Activated CD8-positive, alpha-beta memory T cell treated with anti-CD3 and anti-CD28 coated beads, Interleukin-2, amount 50 U/mL, for 24 hours (primary cell): Measurements from ENCODE around the gene EPAS1.

Experiments
- DNase-seq: peaks from one replicate; pipeline ENCODE4 v3.0.0-alpha.2; 2020; ENCODE audit errors: extremely low read depth

The EPAS1 gene

DNA sequence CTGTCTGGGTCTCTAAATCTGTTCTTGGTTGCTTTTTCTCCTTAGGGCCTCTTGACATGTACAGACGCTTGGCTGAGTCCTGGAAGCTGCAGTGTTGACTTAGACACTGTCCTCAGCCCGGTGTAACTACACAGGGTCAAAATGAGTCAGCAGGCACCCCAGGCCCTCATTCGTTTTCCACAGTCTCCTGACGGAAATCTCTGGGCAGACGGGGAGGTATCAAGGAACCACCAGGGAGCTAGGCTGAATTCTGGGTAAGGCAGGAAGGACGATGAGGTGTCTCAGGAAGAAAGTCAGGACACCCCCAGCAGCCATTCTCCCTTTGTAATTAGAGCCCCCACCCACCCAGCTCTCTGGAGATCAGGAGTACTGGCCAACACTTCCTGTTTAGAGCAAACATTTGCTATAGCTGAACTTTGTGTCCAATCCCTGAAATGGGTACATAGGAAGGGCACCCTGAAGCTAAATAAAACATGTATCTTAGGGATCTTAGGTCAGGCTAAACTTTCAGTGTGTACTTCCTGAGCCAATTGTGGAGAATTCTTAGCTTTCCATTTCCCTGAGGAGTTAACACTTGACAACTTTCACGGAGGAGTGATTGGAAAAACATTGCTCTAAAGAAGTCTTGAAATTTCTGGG lies 23.9 kb upstream of the EPAS1 start:
- DNase-seq = no peak

GRCh38 chr2:46273919-46274318 lies 23.3 kb upstream of the EPAS1 start:
- DNase-seq = no peak

GRCh38 chr2:46274586-46274985 lies 22.6 kb upstream of the EPAS1 start:
- DNase-seq = no peak

GRCh38 chr2:46275995-46276394 lies 21.2 kb upstream of the EPAS1 start:
- DNase-seq = no peak

DNA sequence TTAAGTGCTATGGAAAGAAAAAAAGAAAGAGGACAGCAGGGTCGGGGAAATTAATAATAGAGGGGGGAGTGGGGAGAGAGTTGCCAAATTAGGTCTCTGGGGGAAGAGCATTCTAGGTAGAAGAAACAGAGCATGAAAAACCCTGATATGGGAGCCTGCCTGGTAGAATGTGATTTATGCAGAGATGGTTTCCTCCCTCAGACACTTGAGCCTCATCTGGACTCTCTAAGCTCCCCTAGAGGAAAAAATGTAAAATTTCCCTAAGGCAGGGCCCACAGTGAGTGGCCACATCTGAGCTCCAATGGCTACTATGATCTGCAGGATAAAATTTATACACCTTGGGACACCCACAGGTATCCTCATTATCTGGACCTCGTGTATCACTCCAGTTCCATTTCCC lies 20.6 kb upstream of the EPAS1 start:
- DNase-seq = no peak

DNA sequence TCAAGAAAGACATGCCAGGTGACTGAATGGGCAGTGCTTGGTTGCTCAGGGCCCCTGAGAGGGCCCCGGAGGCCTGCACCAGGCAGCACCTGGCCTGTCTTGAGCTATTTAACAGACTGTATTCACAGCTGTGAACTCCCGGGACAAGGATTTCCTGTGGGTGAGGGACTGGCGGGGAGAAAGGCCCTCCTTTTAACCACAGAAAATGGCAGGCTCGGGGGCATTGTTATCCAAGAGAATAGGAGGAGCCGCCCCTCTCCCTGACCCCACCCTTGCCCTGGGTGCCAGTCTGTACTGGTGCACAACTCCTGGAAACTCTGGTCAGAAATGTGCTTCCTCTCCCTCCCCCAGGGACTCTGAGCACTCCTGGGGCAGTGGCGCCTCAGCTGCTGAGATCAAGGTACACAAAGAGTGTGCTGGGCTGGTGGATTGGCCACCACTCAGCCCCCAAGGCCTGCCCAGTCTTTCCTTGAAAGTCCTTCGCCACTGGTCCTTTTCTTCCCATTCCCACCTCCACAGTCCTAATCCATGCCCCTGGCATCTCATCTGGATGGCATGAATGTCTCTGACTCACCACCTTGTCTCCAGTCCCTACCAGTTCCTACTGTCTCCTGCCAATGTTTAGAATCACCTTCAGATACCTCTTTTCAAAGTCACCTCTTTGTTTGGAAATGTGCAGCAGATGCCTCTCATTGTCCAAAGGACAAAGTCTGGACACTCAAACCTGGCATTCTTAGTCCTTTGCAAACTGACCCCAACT lies 19.6 kb upstream of the EPAS1 start:
- no peak for DNase-seq

DNA sequence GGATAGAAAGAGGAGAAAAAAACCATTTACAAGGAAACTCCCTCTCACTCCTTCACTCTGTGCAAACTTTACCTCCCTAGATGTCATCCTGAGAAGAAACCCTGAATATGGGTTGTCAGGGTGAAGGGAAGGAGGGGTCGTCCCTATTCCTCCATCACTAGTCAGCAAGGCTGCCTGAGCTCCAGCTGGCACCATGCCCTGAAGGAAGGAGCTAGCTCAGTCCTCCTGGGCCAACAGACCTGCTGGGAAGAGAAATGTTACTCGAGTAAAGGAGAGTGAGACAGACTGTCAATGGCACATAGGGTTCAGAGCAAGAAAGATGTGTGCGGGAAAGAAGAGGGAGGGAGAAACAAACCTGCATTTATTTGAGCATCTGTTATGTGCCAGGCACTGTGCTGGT lies 18.3 kb upstream of the EPAS1 start:
- DNase-seq = no peak

DNA sequence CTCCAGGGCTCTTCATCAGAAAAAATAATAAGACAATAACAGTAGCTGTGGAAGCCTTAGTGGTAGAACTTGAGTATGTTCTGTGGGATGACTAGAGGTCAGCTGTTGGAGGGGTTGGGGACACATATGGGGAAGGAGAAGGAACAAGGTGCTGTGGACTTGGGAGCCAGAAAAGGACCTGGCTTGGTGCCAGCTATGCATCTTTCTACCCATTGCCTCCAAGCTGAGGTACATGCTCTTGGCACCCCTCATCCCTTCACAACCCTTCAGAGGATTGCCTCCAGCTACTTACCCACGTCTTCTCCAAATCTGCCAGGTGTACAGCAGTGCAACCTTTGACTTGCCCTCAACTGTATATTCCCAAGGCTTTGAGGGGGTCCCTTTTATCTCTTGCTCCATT lies 15.3 kb upstream of the EPAS1 start:
- DNase-seq = no peak

GRCh38 chr2:46283693-46284092 lies 13.5 kb upstream of the EPAS1 start:
- DNase-seq = no peak

- no peak for DNase-seq
Observed at GRCh38 chr2:46284260-46284659, 12.9 kb upstream of the EPAS1 start.

DNA sequence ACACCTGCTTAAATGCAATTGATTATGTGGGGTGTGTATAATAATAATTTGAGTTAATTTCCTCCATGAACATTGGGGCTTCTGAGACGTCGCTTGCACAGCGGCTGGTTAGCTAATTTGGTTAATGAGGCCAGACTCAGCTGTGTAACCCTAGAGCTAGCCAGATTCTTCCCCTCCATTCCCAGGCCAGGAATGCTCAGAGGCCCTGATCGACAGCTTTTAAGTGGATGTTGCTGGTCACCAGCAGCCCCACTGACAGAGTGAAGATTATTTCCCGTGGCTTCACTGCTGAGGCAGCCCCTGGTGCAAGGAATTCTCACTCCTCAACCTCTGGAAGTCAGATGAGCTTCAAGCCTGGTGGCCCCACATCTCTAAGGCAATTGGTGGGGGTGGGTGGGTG lies 12.4 kb upstream of the EPAS1 start:
- no peak for DNase-seq

GRCh38 chr2:46286715-46287114 lies 10.5 kb upstream of the EPAS1 start:
- DNase-seq = no peak

- DNase-seq = no peak
Observed at GRCh38 chr2:46290078-46290477, 7.1 kb upstream of the EPAS1 start.

- no peak for DNase-seq
Observed at GRCh38 chr2:46293466-46293865, 3.7 kb upstream of the EPAS1 start.

DNA sequence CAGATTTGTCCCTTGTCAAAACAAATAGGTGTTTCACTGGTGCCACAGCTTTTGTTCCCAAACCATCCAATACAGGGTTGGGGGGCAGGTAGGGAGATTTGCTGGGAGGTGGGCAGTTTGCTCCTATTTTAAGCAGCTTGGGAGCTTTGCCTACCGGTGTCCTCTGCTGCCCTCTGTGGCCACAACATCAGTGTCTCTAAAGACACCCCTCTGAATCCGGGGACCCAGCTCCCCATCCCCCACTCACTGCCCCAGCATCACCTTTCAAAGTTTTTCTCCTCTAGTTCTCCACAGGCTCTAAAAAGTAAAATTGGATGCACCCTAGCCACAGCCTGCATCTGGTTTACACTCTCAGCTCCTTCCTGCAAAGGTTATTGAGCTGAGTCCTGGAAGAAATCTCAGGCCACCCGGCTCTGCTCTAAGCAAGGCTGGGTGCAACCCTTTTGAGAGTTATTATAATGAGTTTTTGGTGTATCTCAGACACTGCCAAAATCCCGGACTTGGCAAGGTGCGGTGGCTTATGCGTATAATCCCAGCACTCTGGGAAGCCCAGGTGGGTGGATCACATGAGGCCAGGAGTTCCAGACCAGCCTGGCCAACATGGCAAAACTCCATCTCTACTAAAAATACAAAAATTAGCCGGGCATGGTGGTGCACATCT lies 2.9 kb upstream of the EPAS1 start:
- no peak for DNase-seq

DNA sequence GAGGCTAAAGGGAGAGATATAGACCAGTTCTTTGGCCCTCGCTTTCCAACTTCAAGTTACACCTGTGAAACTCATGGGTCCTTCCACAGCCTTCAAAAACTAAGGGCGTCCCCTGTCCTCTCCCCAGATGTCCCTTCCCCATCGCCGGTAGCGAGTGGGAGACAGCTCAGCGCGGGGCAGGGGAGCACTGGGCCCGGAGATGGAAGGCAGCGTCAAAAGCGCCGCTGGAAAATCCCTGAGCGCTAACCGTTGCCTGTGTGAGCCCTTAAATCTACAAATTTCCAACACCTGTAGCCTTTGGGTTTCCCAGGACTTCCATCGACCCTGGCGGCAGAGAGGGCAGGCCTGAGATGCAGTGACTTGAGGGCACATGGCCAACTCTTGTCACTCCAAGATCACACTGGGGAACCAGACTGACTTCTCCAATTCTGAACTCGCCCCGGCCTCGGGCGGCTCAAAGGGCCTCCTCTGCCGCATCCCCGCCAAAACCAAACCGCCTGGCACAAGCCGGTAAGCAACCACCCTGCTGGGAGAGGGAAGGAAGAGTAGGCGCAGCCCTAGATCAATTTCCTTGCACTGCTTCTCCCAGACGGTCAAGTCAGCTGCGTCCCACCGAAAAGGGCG lies 879 bp upstream of the EPAS1 start:
- DNase-seq = no peak

GRCh38 chr2:46297546-46298271 lies 502 bp downstream of the EPAS1 start:
- DNase-seq = no peak

- no peak for DNase-seq
Observed at GRCh38 chr2:46298272-46298521, 990 bp downstream of the EPAS1 start.

- no peak for DNase-seq
Observed at GRCh38 chr2:46298522-46299353, 1.5 kb downstream of the EPAS1 start.

- DNase-seq = no peak
Observed at GRCh38 chr2:46299365-46300263, 2.4 kb downstream of the EPAS1 start.
